Right kidney (tissue), 1 donor: ENCODE data around the gene HMCES.
"Not testable (repeated sequence)": the region's sequence is repeated elsewhere in the genome, so short reads cannot be mapped to it uniquely, and the experiment has no call there.

ENCODE experiments used
- DNase-seq: peaks from one replicate; pipeline ENCODE4 v3.0.0-alpha.2; 2016

Gene HMCES

DNA sequence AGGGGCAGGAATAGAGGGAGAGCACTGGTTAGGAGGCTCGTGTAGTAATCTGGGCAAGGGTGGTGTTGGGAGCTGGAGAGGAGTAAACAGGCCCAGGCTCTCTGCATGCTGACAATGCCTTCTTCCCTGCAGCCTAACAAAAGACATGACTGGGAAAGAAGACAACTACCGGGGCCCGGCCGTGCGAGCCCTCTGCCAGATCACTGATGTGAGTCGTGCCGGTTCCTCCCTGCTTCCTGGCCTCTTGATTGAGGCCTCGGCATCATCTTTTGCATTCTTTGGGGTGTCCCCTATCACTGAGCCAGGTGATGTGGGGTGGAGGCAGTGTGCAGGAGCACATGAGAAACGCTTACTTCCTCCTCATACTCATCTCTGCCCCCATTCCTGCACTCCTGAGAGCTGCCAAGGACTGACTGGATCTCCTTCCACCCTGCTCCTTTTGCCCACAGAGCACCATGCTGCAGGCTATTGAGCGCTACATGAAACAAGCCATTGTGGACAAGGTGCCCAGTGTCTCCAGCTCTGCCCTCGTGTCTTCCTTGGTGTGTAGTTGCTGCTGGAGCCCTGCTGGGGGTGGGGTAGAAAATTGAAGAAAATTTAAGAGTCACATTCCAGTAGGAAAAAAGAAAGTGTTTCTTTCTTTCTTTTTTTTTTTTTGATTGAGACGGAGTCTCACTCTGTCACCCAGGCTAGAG is 24.0 kb upstream of the HMCES start:
- no peak for DNase-seq

DNA sequence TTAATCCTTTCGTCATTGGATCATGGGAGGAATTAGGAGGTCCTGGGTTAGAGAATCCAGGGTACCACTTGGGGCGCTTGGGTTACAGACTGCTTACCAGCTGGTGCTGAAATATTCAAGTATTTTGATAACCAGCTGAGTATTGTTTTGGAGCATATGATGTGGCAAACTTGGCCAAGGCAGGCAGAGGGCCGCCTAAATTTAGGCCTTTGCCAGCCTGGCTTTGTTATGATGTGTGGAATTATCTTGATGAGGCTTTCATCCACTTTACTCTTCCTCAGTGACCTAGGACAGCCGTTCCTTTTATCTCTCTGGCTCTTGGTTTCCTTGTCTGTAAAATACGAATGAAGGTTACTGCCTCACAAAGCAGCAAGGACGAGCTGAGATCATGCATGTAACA is 22.4 kb upstream of the HMCES start:
- no peak for DNase-seq

- no peak for DNase-seq
Observed at GRCh38 chr3:129257609-129258008, 21.1 kb upstream of the HMCES start.

- no peak for DNase-seq
Observed at GRCh38 chr3:129259612-129260477, 18.8 kb upstream of the HMCES start.

GRCh38 chr3:129260606-129261005 is 18.1 kb upstream of the HMCES start:
- no peak for DNase-seq

DNA sequence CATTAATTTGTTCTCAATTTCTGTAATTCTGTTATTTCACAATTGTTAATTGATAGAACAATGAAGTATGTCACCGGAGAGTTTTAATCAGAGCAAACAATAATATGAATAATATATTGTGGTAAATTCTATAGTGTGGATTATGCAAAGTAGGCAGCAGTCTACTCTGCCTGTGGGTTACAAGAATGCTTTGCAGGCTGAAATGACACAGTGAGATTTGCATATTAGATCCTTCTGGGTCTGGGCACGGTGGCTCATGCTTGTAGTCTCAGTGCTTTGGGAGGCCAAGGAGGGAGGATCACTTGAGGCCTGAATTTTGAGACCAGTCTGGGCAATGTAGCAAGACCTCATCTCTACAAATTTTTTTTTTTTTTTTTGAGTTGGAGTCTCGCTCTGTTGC is 16.8 kb upstream of the HMCES start:
- no peak for DNase-seq

DNA sequence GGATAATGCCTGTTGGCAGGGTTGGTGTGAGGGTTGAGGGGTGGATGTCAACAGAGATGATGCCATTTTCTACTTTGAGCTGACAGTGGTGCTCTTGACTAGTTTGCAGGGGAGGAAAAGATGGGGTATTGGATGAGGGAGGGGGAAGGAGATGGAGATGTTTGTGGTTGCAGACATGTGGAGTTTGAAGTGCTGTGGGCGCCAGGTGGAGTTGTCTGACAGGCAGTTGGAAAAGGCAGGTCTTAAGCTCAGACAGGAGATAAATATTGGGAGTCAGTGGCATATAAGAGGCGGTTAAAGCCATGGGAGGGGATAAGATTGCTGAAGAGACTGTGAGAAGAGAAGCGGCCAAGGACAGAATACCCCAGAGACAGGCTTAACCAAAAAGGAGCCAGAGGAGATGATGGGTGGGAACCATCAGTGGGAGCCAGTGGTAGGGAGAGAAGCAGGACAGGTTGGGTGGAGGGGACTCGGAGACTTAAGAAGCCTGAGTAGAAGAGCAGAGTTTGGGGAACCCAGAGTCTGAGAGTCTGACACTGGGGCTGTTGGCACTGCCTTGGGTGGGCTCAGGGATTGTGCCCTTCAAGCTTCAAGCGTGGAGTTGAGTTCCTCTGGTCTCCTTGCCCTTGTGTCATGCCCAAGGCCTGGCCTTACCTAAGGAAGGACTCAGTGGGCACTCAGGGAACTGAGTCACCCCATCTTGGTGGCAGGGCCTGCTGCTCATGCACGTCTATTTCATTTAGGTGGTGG is 15.3 kb upstream of the HMCES start:
- DNase-seq = no peak

GRCh38 chr3:129264994-129265393 is 13.7 kb upstream of the HMCES start:
- DNase-seq = not testable (repeated sequence)

DNA sequence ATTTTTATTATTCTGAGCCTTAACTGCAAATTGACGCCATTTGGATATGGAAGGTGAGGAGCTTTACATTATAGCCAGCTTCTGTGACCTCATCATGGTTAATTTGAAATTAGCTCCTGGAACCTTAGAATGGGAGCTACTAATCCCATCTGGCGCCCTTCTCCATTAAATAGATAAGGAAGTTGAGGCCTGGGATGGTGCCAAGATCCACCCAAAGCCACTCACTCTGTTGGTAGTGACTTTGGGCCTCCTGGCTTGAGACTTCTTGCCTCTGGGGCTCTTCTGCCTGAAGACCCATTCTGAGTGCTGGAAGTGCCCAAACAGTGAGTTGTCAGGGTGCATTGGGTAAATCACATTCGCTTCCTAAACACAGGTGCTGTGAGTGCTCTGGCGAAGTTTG is 12.0 kb upstream of the HMCES start:
- DNase-seq = no peak

GRCh38 chr3:129268396-129268795 is 10.3 kb upstream of the HMCES start:
- no peak for DNase-seq

GRCh38 chr3:129271674-129272073 is 7.0 kb upstream of the HMCES start:
- DNase-seq = no peak

- no peak for DNase-seq
Observed at GRCh38 chr3:129276385-129276784, 2.3 kb upstream of the HMCES start.

- no peak for DNase-seq
Observed at GRCh38 chr3:129277829-129278271, 820 bp upstream of the HMCES start.

GRCh38 chr3:129278966-129279906 is 566 bp downstream of the HMCES start:
- peak; percentile 87 for DNase-seq

DNA sequence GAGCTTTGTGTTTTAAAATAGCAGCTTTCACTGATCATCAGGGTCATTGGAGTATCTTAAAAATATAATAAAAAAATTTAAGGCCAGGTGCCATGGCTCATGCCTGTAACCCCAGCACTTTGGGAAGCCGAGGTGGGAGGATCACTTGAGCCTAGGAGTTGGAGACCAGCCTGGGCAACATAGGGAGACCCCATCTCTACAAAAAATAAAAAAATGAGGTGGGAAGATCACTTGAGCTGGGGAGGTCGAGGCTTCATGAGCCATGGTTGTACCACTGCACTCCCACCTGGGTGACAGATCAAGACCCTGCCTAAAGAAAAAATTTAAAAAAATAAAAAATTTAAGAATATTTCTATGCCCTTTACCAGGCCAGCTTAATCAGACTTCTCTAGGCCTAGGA is 1.5 kb downstream of the HMCES start:
- DNase-seq = no peak

- DNase-seq = no peak
Observed at GRCh38 chr3:129281726-129282125, 3.1 kb downstream of the HMCES start.

DNA sequence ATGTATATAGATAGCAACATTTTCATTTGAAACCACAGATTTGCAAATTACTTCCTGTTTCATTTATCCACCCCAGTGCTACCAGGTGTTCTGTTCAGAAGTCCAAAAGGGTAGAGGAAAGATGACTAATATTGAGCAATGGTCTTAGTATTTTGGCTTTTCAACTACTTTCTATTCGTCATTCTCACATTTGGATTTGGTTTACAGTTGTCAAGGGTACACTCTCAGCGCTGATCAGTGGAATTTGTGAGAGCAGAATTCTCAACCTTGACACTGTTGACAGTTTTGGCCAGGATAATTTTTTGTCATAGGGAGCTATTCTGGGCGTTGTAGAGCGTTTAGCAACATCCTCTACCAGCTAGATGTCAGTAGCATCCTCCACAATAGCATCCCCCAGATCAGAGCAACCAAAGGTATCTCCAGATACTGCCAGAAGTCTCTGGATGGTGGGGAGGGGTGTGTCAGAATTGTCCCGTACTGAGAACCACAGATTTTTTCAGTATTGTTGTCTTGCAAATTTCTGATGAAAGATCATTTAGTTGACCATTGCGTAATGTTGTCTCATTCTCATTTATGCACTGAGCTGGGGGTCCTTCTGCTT is 4.2 kb downstream of the HMCES start:
- no peak for DNase-seq

DNA sequence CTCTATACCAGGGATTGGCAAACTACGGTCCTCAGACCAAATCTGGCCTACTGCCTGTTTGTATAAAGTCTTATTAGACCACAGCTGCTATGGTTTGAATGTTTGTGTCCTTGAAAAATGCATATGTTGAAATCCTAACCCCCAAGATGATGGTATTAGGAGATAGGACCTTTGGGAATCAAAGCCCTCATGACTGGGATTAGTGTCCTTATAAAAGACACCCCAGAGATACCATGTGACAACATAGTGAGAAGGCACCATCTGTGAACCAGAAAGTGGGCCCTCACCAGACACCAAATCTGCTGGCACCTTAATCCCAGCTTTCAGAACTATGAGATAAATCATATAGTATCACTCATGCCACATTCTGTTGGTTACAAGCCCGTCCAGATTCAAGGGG is 7.4 kb downstream of the HMCES start:
- no peak for DNase-seq

- no peak for DNase-seq
Observed at GRCh38 chr3:129288446-129288845, 9.8 kb downstream of the HMCES start.

GRCh38 chr3:129289201-129289921 is 10.7 kb downstream of the HMCES start:
- DNase-seq = no peak
